ENCODE results near the gene DDX41. TPM values are rescaled to one million over a fixed set of nuclear protein-coding genes. Genes with fewer than 3 reads are reported as not detected.
A peak's percentile ranks its signal among the peaks of the same experiment; 100 is the strongest.

DDX41 gene
- total and polyA plus RNA-seq, 10 of the 15 experiments (the other 5 are each of a cell fraction or from before 2014, with no cell fraction given) = 32.7 to 215 (median 93.6) TPM

DNA sequence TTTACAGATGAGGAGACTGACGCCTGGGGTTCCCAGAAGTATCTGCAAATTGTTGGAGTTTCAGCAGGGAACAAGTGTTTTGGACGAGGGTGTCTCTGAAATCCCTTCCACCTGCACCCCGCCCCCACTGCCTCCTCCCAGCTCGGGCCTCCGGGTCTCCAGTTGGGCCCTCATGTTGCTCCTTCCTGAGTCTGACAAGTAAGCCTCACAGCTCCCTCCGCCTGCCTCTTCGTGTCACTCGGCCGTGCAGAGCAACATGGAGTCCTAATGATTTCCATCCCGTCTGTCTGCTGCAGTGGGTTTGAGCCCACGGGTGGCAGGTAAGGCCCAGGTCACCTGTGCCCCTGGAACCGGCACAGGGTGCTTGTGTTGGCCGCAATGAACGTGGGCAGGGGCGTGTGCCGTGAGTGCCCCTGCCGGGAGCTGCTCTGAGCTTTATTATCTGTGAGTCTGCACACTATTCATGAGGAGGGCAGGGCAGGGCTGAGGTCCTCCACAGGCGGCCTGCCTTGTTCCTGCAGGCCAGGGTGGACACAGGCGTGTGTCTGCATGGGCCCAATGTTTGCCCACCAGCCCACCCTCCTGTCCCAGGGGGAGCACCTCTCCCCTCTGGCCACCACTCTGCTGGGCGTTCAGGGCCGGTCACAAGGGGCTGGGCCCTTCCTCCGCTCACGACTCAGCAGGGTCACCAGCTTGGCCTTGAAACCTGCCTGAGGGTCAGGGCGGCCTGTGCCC lies 13.2 kb downstream of the DDX41 start:
- Histone ChIP-seq H3K9ac (ENCODE audit: control insufficient read depth, insufficient read depth, low read length) (no peak overlapping the region), H3K4me2 (ENCODE audit: control insufficient read depth, insufficient read depth) (no peak overlapping the region; the same call in 1 of the 2 replicates), H3K36me3 (ENCODE audit: control insufficient read depth in 2 of 2, insufficient read depth in 2 of 2, low read length in 1 of 2) (peaks cover 7 to 19% of the 10 kb centered on the region in 2 experiments; a peak in 3 of 4 replicates), H3K4me3 (no peak overlapping the region), H3K27me3 (replicated peaks in 1 of 2; ENCODE audit: control insufficient read depth in 2 of 2, insufficient read depth in 2 of 2, low read length in 1 of 2) (no peaks in the 10 kb centered on the region), H3K79me2 (ENCODE audit: control insufficient read depth, insufficient read depth, low read length) (peaks cover 16% of the 10 kb centered on the region), H4K20me1 (ENCODE audit: control insufficient read depth, insufficient read depth) (no peaks in the 10 kb centered on the region), H3K4me1 (ENCODE audit: control insufficient read depth, insufficient read depth, low read length) (peaks cover 39% of the 10 kb centered on the region), H2AFZ (ENCODE audit: control insufficient read depth, low read depth, low read length) (no peak overlapping the region), H3K9me3 (replicated peaks; ENCODE audit: control insufficient read depth, insufficient read depth, low read length) (no peaks in the 10 kb centered on the region), H3K27ac (ENCODE audit: control insufficient read depth, insufficient read depth) (no peak overlapping the region)
- in situ Hi-C loops (cut with MboI) (no loop called here), intact Hi-C loops (cut with micrococcal nuclease; ENCODE audit: unreplicated experiment) (loop anchor here (5.0 to 10.0 kb wide), 2 partner anchors 191 to 389 kb away; partner anchors contain the start of gene MXD3)
- ChIA-PET SMC1A (ENCODE audit: uncharacterized antibody, unreplicated experiment) (no interaction called here), POLR2A (interaction anchor here (0.6 to 1.3 kb wide), 5 partner anchors 31 to 76 kb away, joined by 3 to 4 read pairs (median 3); no protein-coding TSS in a partner anchor), CTCF (interaction anchor here (1.5 to 4.6 kb wide), 6 partner anchors 46 to 194 kb away, joined by 6 to 72 read pairs (median 39); partner anchors contain the start of gene MXD3), RAD21 (ENCODE audit: unreplicated experiment) (interaction anchor here (1.1 to 4.5 kb wide), 4 partner anchors 46 to 113 kb away, joined by 3 to 40 read pairs (median 24); no protein-coding TSS in a partner anchor)
- DNase-seq (ENCODE audit: low read depth, low spot score) = no peak
- BruUV-seq (replicated peaks) = no TSS peak
- FAIRE-seq = no peak
- no peak for ATAC-seq
- WGBS (ENCODE audit: insufficient coverage, insufficient replicate concordance, low lambda C conversion rate, missing lambda C conversion rate) = 87% methylated on average over 24 of the region's 24 CpGs
- TF ChIP-seq POLR2AphosphoS5 (IDR thresholded peaks at IDR 0.05; ENCODE audit: low read length) = peak; percentile 40; the same call in 1 of the 2 replicates
- no peak for TF ChIP-seq TARDBP (IDR thresholded peaks at IDR 0.05; ENCODE audit: borderline replicate concordance)
- TF ChIP-seq EGR1 (IDR thresholded peaks at IDR 0.05; ENCODE audit: borderline replicate concordance in 1 of 2, low read depth in 2 of 2, low read length in 2 of 2) = no peak
- TF ChIP-seq, protein P1, sequence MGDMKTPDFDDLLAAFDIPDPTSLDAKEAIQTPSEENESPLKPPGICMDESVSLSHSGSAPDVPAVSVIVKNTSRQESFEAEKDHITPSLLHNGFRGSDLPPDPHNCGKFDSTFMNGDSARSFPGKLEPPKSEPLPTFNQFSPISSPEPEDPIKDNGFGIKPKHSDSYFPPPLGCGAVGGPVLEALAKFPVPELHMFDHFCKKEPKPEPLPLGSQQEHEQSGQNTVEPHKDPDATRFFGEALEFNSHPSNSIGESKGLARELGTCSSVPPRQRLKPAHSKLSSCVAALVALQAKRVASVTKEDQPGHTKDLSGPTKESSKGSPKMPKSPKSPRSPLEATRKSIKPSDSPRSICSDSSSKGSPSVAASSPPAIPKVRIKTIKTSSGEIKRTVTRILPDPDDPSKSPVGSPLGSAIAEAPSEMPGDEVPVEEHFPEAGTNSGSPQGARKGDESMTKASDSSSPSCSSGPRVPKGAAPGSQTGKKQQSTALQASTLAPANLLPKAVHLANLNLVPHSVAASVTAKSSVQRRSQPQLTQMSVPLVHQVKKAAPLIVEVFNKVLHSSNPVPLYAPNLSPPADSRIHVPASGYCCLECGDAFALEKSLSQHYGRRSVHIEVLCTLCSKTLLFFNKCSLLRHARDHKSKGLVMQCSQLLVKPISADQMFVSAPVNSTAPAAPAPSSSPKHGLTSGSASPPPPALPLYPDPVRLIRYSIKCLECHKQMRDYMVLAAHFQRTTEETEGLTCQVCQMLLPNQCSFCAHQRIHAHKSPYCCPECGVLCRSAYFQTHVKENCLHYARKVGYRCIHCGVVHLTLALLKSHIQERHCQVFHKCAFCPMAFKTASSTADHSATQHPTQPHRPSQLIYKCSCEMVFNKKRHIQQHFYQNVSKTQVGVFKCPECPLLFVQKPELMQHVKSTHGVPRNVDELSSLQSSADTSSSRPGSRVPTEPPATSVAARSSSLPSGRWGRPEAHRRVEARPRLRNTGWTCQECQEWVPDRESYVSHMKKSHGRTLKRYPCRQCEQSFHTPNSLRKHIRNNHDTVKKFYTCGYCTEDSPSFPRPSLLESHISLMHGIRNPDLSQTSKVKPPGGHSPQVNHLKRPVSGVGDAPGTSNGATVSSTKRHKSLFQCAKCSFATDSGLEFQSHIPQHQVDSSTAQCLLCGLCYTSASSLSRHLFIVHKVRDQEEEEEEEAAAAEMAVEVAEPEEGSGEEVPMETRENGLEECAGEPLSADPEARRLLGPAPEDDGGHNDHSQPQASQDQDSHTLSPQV (IDR thresholded peaks at IDR 0.05) = no peak
- TF ChIP-seq, protein P2, sequence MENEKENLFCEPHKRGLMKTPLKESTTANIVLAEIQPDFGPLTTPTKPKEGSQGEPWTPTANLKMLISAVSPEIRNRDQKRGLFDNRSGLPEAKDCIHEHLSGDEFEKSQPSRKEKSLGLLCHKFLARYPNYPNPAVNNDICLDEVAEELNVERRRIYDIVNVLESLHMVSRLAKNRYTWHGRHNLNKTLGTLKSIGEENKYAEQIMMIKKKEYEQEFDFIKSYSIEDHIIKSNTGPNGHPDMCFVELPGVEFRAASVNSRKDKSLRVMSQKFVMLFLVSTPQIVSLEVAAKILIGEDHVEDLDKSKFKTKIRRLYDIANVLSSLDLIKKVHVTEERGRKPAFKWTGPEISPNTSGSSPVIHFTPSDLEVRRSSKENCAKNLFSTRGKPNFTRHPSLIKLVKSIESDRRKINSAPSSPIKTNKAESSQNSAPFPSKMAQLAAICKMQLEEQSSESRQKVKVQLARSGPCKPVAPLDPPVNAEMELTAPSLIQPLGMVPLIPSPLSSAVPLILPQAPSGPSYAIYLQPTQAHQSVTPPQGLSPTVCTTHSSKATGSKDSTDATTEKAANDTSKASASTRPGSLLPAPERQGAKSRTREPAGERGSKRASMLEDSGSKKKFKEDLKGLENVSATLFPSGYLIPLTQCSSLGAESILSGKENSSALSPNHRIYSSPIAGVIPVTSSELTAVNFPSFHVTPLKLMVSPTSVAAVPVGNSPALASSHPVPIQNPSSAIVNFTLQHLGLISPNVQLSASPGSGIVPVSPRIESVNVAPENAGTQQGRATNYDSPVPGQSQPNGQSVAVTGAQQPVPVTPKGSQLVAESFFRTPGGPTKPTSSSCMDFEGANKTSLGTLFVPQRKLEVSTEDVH (IDR thresholded peaks at IDR 0.05; ENCODE audit: low read depth, partially characterized antibody) = peak; percentile 26
- TF ChIP-seq FOXK2 (IDR thresholded peaks at IDR 0.05) = no peak
- TF ChIP-seq NFIC (IDR thresholded peaks at IDR 0.05; ENCODE audit: low read depth, low read length) = no peak
- TF ChIP-seq SMARCA5 (IDR thresholded peaks at IDR 0.05) = no peak
- no peak for TF ChIP-seq POLR2AphosphoS2 (IDR thresholded peaks at IDR 0.05; ENCODE audit: low read depth, low read length)
- TF ChIP-seq ZZZ3 (IDR thresholded peaks at IDR 0.05; ENCODE audit: control insufficient read depth, insufficient read length, low read depth) = no peak
- no peak for TF ChIP-seq TAF1 (IDR thresholded peaks at IDR 0.05; ENCODE audit: borderline replicate concordance, low read depth, low read length)
- TF ChIP-seq, protein P3, sequence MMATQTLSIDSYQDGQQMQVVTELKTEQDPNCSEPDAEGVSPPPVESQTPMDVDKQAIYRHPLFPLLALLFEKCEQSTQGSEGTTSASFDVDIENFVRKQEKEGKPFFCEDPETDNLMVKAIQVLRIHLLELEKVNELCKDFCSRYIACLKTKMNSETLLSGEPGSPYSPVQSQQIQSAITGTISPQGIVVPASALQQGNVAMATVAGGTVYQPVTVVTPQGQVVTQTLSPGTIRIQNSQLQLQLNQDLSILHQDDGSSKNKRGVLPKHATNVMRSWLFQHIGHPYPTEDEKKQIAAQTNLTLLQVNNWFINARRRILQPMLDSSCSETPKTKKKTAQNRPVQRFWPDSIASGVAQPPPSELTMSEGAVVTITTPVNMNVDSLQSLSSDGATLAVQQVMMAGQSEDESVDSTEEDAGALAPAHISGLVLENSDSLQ (IDR thresholded peaks at IDR 0.05) = no peak
- no peak for TF ChIP-seq NFYB (IDR thresholded peaks at IDR 0.05; ENCODE audit: insufficient read depth, low read depth, low read length)
- no peak for TF ChIP-seq ETV6 (conservative IDR thresholded peaks at IDR 0.05 in 1 of 2, IDR thresholded peaks at IDR 0.05 in 1 of 2; ENCODE audit: borderline replicate concordance in 1 of 2, low read depth in 1 of 2)

Data from GM12878 (cell line).